22Rv1 (cell line): Measurements from ENCODE around the gene DROSHA.
A peak's percentile ranks its signal among the peaks of the same experiment; 100 is the strongest.
"Not testable (repeated sequence)": the region's sequence is repeated elsewhere in the genome, so short reads cannot be mapped to it uniquely, and the experiment has no call there.

Source experiments
- H3K27ac ChIP-seq: fragments of 450-650 bp; 2 replicates; pipeline ENCODE4 v1.5.1; 2017
- ZFX ChIP-seq: fragments of 450-650 bp; IDR thresholded peaks from 2 replicates; pipeline ENCODE4 v1.6.1; 2017; ENCODE audit warnings: antibody characterized with exemption, borderline replicate concordance
- TF ChIP-seq, protein P1 (sequence below): fragments of 450-650 bp; IDR thresholded peaks from 2 replicates; pipeline ENCODE4 v1.5.1; 2017; ENCODE audit warnings: mild to moderate bottlenecking

Gene DROSHA

GRCh38 chr5:31563216-31563615, 31.3 kb upstream of the DROSHA start:
- no peak for TF ChIP-seq ZFX
- TF ChIP-seq, protein P1, sequence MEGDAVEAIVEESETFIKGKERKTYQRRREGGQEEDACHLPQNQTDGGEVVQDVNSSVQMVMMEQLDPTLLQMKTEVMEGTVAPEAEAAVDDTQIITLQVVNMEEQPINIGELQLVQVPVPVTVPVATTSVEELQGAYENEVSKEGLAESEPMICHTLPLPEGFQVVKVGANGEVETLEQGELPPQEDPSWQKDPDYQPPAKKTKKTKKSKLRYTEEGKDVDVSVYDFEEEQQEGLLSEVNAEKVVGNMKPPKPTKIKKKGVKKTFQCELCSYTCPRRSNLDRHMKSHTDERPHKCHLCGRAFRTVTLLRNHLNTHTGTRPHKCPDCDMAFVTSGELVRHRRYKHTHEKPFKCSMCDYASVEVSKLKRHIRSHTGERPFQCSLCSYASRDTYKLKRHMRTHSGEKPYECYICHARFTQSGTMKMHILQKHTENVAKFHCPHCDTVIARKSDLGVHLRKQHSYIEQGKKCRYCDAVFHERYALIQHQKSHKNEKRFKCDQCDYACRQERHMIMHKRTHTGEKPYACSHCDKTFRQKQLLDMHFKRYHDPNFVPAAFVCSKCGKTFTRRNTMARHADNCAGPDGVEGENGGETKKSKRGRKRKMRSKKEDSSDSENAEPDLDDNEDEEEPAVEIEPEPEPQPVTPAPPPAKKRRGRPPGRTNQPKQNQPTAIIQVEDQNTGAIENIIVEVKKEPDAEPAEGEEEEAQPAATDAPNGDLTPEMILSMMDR: no peak
- H3K27ac ChIP-seq: no peak overlapping the region

- H3K27ac ChIP-seq: no peak overlapping the region
- no peak for TF ChIP-seq ZFX
- TF ChIP-seq, protein P1: no peak
These were observed 30.1 kb upstream of the DROSHA start for GRCh38 chr5:31561946-31562345.

- no peak overlapping the region for H3K27ac ChIP-seq
- no peak for TF ChIP-seq ZFX
- TF ChIP-seq, protein P1: no peak
These were observed 28.0 kb upstream of the DROSHA start for GRCh38 chr5:31559942-31560341.

GRCh38 chr5:31556461-31556860, 24.6 kb upstream of the DROSHA start:
- H3K27ac ChIP-seq: no peak overlapping the region

GRCh38 chr5:31554552-31554951, 22.7 kb upstream of the DROSHA start:
- H3K27ac ChIP-seq: no peak overlapping the region
- no peak for TF ChIP-seq ZFX
- TF ChIP-seq, protein P1: no peak

More at GRCh38 chr5:31556461-31556860, 24.6 kb upstream of the DROSHA start:
- TF ChIP-seq ZFX: no peak
- TF ChIP-seq, protein P1: no peak

DNA sequence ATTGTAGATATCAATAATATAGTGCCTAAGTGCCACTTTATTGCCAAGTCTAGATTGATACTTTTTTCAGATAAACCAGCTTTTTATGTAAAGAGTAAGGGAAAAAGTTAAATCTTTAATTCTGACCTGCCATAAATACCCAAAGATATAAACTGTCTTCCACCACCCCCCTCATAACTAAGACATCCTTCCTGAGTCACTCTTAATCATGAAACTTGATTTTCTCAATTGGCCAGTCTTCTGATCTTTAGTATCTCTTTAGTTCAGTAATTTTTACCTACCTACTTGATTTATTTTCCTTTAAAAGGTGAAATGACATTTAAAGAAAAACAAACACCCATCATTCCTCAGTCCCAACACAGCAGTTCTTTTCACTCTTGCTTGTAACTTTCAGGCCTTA, 22.0 kb upstream of the DROSHA start:
- H3K27ac ChIP-seq: no peak overlapping the region
- TF ChIP-seq, protein P1: no peak
- no peak for TF ChIP-seq ZFX

- H3K27ac ChIP-seq: 0 out of 2 replicates have a peak overlapping the region, but pooled peaks have one; percentile 13
- no peak for TF ChIP-seq ZFX
- TF ChIP-seq, protein P1: no peak
These were observed 20.0 kb upstream of the DROSHA start for GRCh38 chr5:31551878-31552277.

DNA sequence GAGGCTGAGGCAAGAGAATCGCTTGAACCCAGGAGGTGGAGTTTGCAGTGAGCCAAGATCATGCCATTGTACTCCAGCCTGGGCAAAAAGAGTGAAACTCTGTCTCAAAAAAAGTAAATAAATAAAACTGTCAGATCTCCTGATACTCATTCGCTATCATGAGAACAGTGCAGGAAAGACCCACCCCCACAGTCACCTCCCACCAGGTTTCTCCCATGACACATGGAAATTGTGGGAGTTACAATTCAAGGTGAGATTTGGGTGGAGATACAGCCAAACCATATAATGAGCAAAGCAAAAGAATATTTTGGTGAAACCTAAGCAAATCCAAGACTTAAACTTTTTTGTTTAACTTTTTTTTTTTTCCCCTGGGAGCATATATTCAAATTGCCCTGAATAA, 17.2 kb upstream of the DROSHA start:
- H3K27ac ChIP-seq: not testable (repeated sequence)
